Measurements from ENCODE around the gene AGBL1.
A peak's percentile ranks its signal among the peaks of the same experiment; 100 is the strongest.
"Not testable (repeated sequence)": the region's sequence is repeated elsewhere in the genome, so short reads cannot be mapped to it uniquely, and the experiment has no call there.

AGBL1 gene

GRCh38 chr15:86872782-86873181, 793.1 kb downstream of the AGBL1 start:
- DNase-seq (ENCODE audit: low spot score) = no peak

DNA sequence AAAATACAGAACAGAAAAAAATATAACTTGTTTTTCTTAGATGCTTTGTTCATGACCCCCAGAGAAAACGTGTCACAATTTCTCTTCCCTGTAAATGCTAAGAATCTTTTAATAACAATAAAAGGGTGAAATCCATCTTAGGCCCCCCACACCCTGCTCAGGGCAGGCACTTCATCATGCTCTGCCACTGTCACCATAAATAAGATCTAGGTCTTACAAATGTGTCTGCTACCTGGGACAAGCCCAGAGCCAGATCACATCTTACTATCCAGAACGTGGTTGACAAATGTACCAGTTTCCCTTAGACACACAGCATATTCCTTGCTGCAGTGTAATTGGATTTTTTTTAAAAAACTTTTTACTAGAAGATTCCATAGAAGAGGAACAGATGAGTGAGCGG, 795.4 kb downstream of the AGBL1 start:
- no peak for DNase-seq (ENCODE audit: low spot score)

DNA sequence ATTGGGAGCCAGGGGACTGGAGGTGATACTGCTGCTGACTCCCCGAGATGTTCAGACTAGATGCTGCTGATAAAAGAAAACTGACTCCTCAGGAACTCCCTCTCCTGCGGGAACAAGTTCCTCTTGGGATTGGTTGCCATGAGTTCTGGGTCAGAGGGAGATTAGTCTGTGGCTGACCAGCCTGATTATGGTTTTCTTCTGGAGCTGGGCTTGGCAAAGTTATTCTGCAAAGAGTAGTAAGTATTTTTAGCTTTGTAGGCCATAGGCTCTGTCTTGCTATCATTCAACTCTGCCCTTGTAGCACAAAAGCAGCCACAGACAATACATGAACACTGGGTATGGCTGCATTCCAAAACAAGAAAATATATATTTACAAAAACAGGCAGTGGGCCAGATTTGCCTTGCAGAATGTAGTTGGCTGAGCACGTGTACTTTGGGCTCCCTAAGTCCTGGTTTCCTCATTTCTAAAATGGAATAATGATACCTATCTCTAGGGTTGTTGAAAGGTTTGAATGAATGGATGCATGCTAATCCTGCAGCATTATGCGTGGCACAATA, 796.8 kb downstream of the AGBL1 start:
- no peak for DNase-seq (ENCODE audit: low spot score)

DNA sequence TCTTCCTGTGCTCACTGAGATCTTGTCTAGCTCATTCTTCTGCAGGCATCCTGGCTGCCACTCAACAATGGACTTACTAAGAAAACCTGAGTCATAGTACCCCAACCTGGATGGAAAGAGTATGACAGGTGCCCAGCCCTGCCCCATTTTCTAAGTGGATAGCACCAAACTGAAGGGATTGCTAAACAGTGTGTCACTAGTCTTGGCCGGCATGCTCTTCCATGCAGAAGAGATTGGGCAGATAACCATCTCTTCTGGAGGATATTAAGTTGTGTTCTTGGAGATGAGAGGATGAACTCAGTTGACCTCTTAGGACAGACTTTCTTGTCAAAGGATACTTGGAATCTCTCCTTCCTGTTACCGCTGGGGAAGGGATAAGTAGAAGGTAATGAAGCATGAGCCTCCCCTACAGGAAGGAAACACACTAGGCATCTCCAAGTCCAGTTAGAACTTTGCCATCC, 797.5 kb downstream of the AGBL1 start:
- DNase-seq (ENCODE audit: low spot score) = no peak

DNA sequence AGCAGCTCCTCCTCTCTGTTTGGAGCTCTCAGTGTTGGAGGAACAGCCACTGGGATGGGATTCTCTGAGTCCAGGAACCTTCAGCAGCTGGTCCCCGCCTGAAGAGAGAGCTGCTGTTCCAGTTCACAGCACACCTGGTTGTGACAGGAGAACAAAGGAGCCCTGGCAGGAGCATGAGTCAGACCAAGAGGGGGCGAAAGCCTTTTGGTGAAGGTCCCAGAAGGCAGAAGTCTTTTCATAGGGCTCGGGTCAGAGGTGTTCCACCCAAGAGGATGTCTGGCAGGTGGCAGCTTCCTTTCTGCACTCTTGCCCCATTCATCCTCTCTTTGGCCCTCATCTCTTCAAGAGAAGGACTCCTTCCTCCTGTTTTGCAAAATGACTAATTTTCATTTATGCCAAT, 799.2 kb downstream of the AGBL1 start:
- DNase-seq (ENCODE audit: low spot score) = not testable (repeated sequence)

DNA sequence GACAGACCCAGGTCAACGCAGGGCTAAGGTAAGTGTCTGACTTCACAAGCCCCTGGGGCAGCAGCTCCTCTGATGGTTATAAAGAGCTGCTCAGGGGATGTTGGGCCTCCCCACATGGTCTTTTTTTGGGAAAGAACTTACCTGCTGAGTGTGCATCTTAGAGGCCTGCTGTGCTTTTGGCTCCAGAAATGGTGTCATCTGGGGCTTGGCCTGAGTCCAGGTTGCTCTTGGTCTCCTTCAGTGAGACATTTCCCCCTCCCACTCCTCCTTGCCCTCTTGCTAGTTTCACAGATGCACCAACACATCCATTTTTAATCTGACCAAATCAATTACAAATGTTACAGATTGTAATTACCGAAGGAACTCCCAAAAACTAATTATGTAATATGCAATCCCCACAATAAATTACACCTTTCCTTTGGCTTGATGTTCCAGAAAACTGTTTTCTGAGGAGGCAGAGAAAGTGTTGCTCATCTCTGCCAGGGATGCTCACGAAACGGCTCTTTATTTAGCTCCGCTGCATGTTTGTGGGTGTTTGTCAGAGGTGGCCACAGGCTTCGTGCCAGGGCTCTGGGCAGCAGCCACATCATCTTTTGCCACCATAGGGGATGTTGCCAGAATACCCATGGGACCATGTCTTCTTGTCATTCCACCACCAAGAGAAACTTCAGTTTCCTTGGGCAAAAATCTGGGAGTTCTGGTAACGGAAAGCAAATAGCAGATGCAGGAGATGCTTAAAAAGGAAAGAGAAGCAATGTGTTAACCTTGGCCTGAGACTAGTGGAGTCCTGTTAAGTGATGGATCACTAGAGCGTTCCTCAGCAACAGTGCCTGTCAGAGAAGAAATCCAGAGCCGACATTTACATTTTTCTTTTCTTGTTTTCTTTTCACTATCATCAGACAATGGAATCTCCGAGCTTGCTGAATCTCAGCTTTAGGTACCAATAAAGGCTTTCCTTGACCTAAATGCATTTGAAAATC, 799.9 kb downstream of the AGBL1 start:
- no peak for DNase-seq (ENCODE audit: low spot score)

- no peak for DNase-seq (ENCODE audit: low spot score)
Measured at GRCh38 chr15:86885616-86886015, 805.9 kb downstream of the AGBL1 start.

DNA sequence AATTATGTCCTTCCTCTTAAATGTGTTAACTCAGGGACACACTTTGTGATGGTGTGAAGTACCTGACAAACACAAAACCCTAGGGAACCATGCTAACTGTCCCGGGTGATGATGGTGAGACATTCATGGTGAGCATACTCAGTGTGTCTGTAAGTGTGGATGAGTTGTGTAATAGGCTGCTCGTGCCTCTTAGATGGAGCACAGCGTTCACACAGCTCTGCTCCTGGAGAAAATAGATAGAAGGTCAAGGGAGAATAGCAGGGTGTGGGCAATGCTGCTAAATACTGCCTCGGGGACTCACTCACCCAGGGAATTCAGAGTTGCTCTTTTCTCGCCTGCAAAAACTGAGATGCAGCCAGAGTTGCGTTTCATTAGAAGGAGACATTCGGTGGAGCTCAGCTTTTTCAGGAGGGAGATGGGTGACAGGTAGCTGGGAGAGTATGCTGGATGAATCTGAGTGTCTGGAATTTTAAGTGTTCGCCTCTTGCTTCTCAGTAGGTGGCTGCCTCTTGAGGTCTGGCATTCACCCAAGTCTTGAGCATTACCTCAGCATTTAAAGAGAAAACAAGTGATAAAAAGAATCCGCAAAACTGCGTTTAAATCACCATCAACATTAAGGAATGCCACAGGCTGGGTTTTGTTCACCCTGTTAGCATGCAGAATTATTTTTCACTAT, 813.2 kb downstream of the AGBL1 start:
- DNase-seq (ENCODE audit: low spot score) = no peak

GRCh38 chr15:86894269-86894668, 814.6 kb downstream of the AGBL1 start:
- DNase-seq (ENCODE audit: low spot score) = no peak

DNA sequence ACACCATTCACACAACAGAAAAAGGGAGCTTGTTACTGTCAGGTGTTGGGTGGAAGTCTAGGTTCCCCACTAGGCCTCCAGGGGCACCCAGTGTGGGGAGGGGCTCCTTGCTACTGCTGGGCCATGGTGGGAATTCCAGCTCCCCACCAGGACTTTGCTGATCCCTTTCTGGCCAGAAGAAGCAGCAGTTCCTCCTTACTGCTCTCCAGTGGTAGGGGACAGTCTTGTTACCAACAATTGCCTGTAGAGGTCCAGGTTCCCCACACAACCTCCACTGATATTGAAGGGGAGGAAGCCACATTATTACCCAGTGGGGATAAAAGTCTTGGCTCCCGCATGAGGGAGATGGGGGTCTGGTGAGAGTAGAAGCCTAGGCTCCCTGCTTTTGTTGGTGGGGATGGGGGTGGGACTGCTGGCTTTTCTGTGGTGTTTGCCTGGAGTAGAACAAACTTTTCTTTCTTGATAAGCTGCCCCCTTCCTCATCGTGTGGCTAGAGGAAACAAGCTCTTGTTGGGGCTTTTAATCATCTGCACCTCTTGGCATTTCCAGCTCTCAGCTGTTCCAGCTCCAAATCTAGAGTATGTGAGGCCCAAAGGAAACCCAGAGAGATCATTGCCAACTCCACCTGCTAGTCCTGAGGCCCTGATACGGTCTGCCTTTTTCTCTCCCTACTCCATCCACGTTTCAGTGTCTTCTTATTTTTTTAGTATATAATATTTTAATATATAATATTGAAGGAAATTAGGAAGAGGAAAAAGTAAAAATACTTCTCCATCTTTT, 824.2 kb downstream of the AGBL1 start:
- no peak for DNase-seq (ENCODE audit: low spot score)

DNA sequence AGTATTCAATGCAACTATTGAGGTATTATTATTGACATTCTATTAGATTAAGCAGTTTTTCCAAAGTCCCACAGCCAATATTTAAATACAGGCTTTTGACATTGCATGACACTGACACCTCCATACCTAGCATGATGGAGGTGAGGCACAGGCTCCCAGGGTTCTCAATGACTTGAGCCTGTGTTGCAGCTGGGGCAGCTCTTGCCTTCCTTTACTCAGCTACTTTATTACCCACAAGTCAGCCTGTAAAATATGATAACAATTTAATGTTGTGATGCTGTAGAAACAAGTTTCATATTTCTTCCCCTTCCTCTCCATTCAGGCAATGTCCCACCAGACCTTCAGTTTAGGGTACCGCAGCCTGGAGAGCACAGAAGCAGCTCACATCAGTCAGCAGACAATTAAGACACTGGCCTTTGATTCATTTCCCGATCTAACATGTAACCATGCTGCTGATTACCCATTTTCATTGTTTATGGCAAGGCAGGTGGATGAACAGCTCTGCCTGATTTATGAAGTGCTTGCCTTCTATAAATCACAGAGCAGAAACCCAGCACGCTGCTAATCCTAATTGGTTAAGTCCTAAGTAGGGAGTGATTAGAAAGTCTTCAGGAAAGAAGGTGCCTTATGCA, 826.1 kb downstream of the AGBL1 start:
- no peak for DNase-seq (ENCODE audit: low spot score)

GRCh38 chr15:86906376-86906775, 826.7 kb downstream of the AGBL1 start:
- no peak for DNase-seq (ENCODE audit: low spot score)

DNA sequence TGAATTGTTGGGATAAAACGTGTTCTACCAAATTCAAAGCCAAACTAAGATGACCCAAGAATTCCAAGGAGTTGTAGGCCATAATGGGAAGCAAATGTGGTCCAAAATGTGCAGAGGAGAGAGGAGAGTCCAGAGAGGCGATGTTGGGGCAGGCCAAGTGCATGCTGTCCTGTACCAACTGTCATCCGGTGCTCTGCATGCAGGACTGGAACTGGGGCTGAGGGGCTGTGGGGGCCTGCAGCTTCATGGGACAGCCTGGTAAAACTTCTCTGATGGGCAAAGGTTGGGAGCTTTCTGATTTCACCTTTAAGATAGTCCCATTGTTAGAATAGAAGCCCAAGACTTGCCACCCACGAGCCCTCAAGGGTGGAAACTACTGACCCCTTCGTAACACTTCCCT, 831.4 kb downstream of the AGBL1 start:
- DNase-seq (ENCODE audit: low spot score) = no peak

- DNase-seq (ENCODE audit: low spot score) = no peak
Measured at GRCh38 chr15:86912661-86913060, 833.0 kb downstream of the AGBL1 start.

- peak; percentile 87 for DNase-seq (ENCODE audit: low spot score)
Measured at GRCh38 chr15:86915811-86916331, 836.2 kb downstream of the AGBL1 start.

- peak; percentile 96 for DNase-seq (ENCODE audit: low spot score)
Measured at GRCh38 chr15:86916671-86917360, 837.1 kb downstream of the AGBL1 start.

DNA sequence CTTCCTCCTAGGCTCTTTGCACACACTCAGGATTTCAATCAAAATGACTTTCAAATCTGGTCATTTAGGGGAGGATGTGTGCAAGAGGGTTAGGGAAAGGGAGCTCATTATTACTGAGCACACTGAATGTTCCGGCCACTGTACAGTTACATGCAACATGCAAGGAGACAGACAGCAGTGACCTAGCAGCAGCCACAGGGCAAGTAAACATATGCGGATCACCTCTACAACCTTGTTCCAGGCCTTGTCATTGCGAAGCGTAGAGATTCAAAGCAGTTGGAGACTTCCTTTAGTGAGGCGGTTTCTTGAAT, 837.6 kb downstream of the AGBL1 start:
- no peak for DNase-seq (ENCODE audit: low spot score)

DNA sequence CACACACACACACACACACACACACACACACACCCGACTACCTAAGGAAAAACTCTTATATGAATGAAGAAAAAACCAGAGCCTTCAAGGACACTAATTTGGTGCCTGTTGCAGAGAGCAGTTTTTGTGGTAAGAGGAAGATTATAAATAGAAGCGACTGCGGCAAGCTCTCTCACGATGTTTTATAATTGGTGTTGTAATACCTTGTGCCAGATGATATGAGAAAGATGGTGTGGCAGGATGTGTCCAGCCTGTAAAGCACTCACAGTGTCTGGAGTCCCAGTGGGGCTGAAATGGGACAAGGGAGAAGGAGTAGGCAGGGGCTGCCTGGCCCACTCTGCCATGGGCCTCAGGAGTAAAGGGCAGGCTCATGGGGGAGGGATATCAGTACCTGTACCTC, 839.9 kb downstream of the AGBL1 start:
- DNase-seq (ENCODE audit: low spot score) = no peak

GRCh38 chr15:86929461-86929860, 849.8 kb downstream of the AGBL1 start:
- DNase-seq (ENCODE audit: low spot score) = no peak

- DNase-seq (ENCODE audit: low spot score) = no peak
Measured at GRCh38 chr15:86932456-86932855, 852.8 kb downstream of the AGBL1 start.

DNA sequence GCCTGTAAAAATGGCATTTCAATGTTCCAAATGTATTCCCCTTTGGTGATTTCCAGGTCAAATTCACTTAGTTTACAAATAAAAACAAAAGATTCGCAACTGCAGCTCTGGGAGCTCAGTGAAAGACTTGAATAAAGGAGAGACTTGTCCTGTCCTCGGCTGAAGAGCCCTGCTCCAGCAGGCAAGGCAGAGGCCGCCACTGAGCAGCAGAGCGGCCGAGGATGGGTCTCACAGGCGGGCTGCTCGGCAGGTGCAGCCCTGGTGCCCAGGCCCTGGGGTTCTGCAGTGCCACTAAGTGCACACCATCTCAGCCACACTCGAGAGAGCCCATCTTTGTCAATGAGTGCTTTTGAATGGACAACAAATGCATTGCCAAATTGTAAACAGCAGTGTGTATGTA, 856.2 kb downstream of the AGBL1 start:
- DNase-seq (ENCODE audit: low spot score) = no peak

Data from putamen (tissue), 1 donor.